Stimulated activated naive B cell treated with anti-CD40 and anti-IgM and Interleukin-4, amounts not matched to agents 10 μg/mL and 1 μg/mL and 100 μg/mL, for 72 hours (primary cell): ENCODE data around the gene FAM20A.

Experiments
- ATAC-seq, 2 donors: fragments of 150-1000 bp; cut with Tn5 transposase; replicated peaks; 2 replicates each; pipeline ENCODE4 v1.10.0; 2021; ENCODE audit warnings: moderate library complexity in 1 of 2
- DNase-seq: peaks from one replicate; pipeline ENCODE4 v3.0.0; 2021
- H3K27ac Mint-ChIP-seq: one replicate; pipeline ENCODE4 v1.8.0; 2022; ENCODE audit warnings: mild to moderate bottlenecking, mixed read lengths
- H3K27me3 Mint-ChIP-seq, 2 donors: one replicate each; pipeline ENCODE4 v1.8.0; 2022; ENCODE audit warnings: mixed read lengths in 2 of 2
- H3K36me3 Mint-ChIP-seq, 2 donors: one replicate each; pipeline ENCODE4 v1.8.0; 2022; ENCODE audit warnings: mixed read lengths in 2 of 2, mild to moderate bottlenecking in 1 of 2
- H3K4me1 Mint-ChIP-seq, 2 donors: one replicate each; pipeline ENCODE4 v1.8.0; 2022; ENCODE audit warnings: mixed read lengths in 2 of 2, mild to moderate bottlenecking in 1 of 2
- H3K4me3 Mint-ChIP-seq, 2 donors: one replicate each; pipeline ENCODE4 v1.8.0; 2022; ENCODE audit warnings: mild to moderate bottlenecking in 2 of 2, mixed read lengths in 2 of 2, moderate library complexity in 1 of 2
- H3K9me3 Mint-ChIP-seq, 2 donors: one replicate each; pipeline ENCODE4 v1.8.0; 2022; ENCODE audit warnings: mixed read lengths in 2 of 2, mild to moderate bottlenecking in 1 of 2

Gene FAM20A

DNA sequence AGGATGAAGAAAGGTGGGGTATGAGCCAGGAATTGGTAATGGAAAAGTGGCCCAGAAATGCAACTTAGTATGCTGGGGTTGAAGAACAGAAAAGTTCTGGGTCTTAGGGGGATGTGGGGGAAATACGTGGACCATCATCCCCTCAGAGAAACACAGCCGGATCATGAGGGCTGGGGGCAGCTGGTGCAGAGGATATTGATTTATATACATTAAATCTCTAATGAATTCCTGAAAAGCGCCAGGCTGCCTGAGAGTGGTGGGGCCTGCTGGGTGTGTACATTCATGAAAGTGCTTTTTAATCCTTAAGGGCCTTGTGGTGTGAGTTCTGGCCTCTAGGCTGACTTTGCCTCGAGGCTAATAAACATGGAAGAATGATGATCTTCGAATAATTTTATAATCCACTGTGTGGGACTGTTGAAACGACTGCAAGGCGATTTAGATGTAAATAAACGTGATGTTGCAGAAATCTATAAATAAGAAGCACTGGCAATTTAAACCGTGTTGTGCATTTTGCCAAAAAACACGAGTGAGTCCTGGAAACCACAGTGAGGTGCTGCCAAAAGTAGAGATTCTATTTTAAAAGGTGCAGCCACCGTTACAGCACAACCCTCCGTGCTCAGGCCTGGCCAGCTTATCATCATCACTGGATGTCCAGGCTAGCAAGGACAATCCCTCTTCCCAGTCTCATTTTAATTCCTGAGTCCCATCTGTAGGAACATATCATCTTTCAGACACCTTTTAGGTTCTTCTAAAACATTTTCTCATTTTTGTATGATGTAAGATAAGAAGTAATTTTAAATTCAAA, 56.9 kb downstream of the FAM20A start:
- Mint-ChIP-seq H3K4me3 (no peak overlapping the region), H3K27ac (no peak overlapping the region), H3K4me1 (peaks cover 4 to 6% of the 10 kb centered on the region in 2 donors)

DNA sequence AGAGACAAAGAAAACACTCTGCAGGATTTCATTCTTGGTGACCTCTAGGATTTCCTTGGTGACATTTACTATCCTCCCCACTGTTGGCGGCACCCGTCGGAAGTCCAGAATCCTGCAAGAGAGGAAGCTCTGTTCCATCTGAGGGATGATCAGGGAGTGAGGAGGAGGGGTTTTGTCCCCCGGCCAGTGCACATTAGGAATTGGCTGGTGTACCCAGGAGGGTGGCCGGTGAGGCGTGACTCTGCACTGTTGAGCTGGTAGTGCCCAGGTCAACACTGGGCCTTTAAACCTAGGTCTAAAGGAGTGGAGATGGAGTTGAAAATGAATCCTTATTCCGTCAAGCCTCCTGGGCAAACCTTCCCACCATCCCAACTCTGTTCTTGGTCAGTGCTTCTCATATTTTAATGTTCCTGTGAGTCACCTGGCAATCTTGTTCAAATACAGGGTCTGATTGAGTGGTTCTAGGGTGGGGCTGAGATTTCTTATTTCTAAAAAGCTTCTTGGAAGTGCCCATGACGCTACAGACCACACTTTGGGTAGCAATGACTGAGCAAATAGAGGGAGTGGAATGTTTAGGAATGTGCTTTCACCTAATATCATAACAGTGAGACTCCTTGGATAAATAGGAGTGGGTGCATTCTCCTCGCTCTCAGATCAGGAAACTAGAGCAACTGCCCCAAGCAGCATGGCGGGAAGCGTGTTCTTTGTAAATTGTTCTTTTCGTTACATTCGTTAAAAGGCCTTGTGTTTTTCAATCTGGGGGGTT, 58.3 kb downstream of the FAM20A start:
- no peak for DNase-seq
- H3K27ac Mint-ChIP-seq: no peak overlapping the region
- no peaks in the 10 kb centered on the region for H3K27me3 Mint-ChIP-seq
- H3K4me3 Mint-ChIP-seq: no peak overlapping the region
- ATAC-seq: no peak
- H3K9me3 Mint-ChIP-seq: peaks cover 2 to 3% of the 10 kb centered on the region in 2 donors
- H3K4me1 Mint-ChIP-seq: peaks cover 7 to 8% of the 10 kb centered on the region in 2 donors
- H3K36me3 Mint-ChIP-seq: peaks cover 45 to 57% of the 10 kb centered on the region in 2 donors

More for the DNA sequence above, 56.9 kb downstream of the FAM20A start:
- Mint-ChIP-seq H3K9me3 (peaks cover 2 to 3% of the 10 kb centered on the region in 2 donors), H3K27me3 (no peaks in the 10 kb centered on the region), H3K36me3 (peaks cover 40 to 55% of the 10 kb centered on the region in 2 donors)
- DNase-seq: no peak
- no peak for ATAC-seq

DNA sequence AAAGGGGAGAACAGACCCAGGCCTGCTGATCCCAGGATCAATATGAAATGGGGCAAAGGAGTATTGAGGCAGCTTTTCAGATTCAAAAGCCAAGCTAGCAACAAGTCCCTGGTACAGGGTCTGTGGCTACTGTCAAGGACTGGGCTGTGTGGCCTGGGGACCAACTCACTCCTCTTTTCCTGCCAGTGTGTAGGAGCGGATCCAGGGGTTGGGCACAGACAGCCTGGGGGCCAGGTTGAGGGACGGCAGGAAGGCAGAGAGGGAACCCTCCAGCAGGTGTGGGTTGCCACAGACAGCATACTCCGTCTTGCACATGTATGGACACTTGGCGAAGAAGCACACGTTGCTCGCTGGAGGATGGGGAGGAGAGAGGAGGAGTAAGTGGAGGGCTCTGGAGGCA, 59.4 kb downstream of the FAM20A start:
- Mint-ChIP-seq H3K9me3 (peaks cover 2 to 3% of the 10 kb centered on the region in 2 donors), H3K36me3 (peaks cover 38 to 49% of the 10 kb centered on the region in 2 donors), H3K4me1 (peaks cover 7 to 8% of the 10 kb centered on the region in 2 donors), H3K27me3 (no peaks in the 10 kb centered on the region), H3K27ac (no peak overlapping the region), H3K4me3 (no peak overlapping the region)
- DNase-seq (no peak), ATAC-seq (no peak)

DNA sequence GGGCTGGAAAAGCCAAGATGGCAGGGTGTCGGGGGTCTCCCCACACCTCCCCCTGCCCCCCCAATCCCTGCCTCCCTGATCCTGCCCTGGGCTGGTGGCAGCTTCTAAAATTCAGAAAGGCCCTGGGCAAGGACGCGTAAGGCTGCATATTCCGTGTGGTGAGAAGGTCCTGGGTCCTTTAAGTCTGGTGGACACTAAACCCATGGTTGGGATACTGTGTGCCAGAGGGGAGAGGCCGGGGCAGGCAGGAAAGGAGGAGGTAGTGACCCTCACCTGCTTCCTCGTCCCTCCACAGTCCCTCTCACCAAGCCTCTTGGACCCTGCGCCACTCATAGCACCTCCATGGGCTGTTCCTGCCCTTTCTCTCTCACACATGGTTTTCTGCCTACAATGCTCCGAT, 60.2 kb downstream of the FAM20A start:
- H3K27ac Mint-ChIP-seq: no peak overlapping the region
- H3K27me3 Mint-ChIP-seq: no peaks in the 10 kb centered on the region
- H3K9me3 Mint-ChIP-seq: no peaks in the 10 kb centered on the region
- no peak for ATAC-seq
- no peak overlapping the region for H3K4me3 Mint-ChIP-seq
- peaks cover 7 to 8% of the 10 kb centered on the region in 2 donors for H3K4me1 Mint-ChIP-seq
- no peak for DNase-seq
- peaks cover 33 to 50% of the 10 kb centered on the region in 2 donors for H3K36me3 Mint-ChIP-seq

DNA sequence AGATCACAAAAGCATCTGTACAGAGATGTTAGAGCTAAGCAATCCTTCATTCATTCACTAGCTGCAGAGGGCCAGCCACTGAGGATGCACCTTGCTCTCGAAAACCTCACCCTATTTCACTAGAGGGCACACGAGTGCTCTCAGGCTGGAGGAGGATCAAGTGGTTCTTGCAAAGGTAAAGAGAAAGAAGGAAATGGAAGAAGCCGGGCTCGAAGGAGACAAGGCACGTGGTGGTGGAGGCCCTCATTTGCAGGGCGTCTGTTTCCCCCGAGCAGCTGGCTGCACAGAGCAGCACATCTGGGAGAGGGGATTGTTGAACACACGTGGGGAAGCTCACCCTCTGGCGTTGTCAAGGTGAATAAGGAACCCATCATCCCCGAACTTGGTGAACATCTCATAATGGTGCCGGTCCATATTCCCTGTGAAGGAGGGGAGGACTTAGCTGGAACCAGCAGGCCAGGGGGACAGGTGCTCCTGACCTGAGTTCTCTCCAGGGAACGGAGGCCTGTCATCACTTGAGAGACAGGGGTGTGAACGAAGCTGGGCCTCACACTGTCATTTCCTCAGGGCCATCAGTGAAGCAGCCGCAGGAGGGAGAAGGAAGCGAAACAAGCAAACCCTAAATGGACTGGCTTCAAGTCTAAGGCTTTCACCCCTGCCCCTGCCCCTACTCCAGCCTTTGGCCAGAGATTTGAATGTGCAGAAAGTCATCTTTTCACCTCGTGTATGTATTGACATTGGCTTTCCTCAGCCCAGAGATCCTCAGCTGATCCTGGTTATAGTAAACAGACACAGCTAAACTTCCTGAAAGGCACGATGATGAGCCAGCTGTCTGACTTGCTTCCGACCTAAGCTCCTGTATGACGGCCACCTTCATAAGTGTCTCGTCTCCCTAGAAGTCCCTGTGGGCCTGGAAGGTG, 61.4 kb downstream of the FAM20A start:
- peak; percentile 48 to 64 for ATAC-seq
- H3K9me3 Mint-ChIP-seq: no peaks in the 10 kb centered on the region
- H3K27ac Mint-ChIP-seq: peak overlapping the region; percentile 59
- peaks cover 41 to 59% of the 10 kb centered on the region in 2 donors for H3K36me3 Mint-ChIP-seq
- no peak overlapping the region for H3K4me3 Mint-ChIP-seq
- no peaks in the 10 kb centered on the region for H3K27me3 Mint-ChIP-seq
- DNase-seq: no peak
- peaks cover 7 to 8% of the 10 kb centered on the region in 2 donors for H3K4me1 Mint-ChIP-seq

DNA sequence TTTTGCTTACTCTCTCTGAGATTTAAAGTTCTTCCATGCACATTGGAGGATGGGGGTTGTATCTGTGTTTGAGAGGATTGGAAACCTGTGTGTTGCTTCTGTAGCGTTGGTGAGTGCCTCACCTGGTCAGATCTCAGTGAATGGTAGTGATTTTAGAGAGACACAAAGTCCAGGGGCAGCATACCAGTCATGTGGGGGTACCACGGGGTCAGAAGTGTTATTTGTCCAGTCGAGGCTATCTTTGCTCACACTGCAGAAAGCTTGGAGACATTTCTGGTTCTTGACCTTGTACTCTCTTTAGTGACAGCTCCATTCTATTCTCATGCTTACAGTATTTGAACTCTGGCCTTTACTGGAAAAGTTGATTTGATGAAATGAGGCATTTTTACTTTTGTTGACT, 65.2 kb downstream of the FAM20A start:
- H3K36me3 Mint-ChIP-seq: peaks cover 39 to 50% of the 10 kb centered on the region in 2 donors
- no peak for ATAC-seq

DNA sequence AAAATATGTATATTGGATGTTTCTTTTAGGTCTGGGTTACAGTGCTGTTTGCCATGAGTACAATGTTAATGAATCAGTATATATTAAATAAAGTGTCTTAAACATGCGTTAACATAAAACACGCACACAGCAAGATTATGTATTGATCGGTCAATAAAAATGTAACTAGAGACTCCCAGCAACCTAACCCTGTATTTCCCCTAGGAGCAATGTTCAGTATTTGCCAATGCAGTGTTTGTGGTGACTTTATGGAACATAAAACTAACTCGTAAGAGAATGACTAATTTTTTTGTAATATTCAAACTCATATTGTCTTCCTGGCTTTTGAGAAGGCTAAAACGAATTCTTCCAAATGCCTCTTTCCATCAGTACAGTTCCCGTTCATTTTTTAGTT, 66.5 kb downstream of the FAM20A start:
- H3K27ac Mint-ChIP-seq: no peak overlapping the region
- no peaks in the 10 kb centered on the region for H3K27me3 Mint-ChIP-seq
- H3K4me1 Mint-ChIP-seq: peaks cover 5 to 7% of the 10 kb centered on the region in 2 donors
- H3K4me3 Mint-ChIP-seq: no peak overlapping the region
- H3K36me3 Mint-ChIP-seq: peaks cover 42 to 49% of the 10 kb centered on the region in 2 donors
- ATAC-seq (no peak), DNase-seq (no peak)
- H3K9me3 Mint-ChIP-seq: no peaks in the 10 kb centered on the region

More for the DNA sequence above, 65.2 kb downstream of the FAM20A start:
- Mint-ChIP-seq H3K9me3 (no peaks in the 10 kb centered on the region), H3K27me3 (no peaks in the 10 kb centered on the region), H3K27ac (no peak overlapping the region), H3K4me1 (peaks cover 8% of the 10 kb centered on the region in 2 donors), H3K4me3 (no peak overlapping the region)
- DNase-seq: no peak

DNA sequence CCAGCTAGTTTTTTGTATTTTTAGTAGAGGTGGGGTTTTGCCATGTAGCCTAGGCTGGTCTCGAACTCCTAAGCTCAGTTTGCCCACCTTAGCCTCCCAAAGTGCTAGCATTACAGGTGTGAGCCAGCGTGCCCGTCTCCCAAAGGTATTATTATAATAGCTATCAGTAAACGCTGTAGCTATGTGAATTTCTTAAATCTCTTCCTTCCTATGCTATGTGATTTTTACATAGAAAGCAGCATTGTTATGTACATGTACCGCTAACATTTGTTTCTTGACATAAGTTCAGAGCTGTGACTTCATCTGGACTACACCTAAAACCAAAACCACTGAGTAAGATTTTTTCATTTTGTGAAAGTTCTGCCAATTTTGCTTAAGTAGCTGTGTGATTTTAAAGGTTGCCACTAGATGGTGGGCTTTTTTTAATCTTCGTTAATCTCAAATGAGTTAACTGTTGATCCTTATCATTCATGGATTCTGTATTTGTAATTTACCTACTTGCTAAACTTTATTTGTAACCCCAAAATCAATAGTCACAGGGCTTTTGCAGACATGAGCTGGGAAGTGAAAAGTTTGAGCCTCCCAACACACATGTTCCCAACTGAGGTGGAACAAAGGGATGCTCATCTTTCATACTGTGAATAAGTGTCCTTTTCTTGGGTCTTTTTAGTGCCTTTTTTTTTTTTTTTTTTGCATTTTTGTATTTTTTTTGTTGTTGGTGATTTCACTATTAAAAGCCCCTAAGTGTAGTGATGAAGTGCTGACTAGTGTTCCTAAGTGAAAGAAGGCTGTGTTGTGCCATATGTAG, 67.1 kb downstream of the FAM20A start:
- Mint-ChIP-seq H3K27ac (no peak overlapping the region), H3K4me3 (no peak overlapping the region), H3K27me3 (no peaks in the 10 kb centered on the region), H3K36me3 (peaks cover 36 to 45% of the 10 kb centered on the region in 2 donors), H3K9me3 (no peaks in the 10 kb centered on the region), H3K4me1 (peaks cover 0 to 2% of the 10 kb centered on the region in 2 donors)
- ATAC-seq: no peak
- DNase-seq: no peak

DNA sequence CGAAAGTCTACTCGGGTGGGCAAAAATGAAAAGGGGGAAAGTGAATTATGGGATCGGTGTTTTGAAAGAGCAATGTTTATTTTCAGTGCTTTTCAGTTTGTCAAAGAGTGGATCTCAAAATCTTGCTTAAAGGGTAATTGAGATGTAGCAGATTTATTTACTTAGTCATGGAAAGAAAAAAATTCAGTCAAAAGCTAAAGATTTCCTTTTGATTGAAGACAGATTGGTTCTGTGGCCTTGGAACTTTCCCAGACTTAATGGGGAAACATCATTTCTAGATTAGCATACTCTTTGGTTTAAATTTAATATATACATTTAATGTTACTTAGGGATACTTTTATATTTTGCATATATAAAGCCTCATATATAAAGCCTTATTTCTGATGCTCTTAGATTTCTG, 68.3 kb downstream of the FAM20A start:
- no peak for ATAC-seq
- peaks cover 41 to 53% of the 10 kb centered on the region in 2 donors for H3K36me3 Mint-ChIP-seq
- no peak for DNase-seq
- H3K4me1 Mint-ChIP-seq: peaks cover 0 to 1% of the 10 kb centered on the region in 2 donors
- no peak overlapping the region for H3K4me3 Mint-ChIP-seq
- no peaks in the 10 kb centered on the region for H3K9me3 Mint-ChIP-seq
- H3K27ac Mint-ChIP-seq: no peak overlapping the region
- H3K27me3 Mint-ChIP-seq: no peaks in the 10 kb centered on the region

DNA sequence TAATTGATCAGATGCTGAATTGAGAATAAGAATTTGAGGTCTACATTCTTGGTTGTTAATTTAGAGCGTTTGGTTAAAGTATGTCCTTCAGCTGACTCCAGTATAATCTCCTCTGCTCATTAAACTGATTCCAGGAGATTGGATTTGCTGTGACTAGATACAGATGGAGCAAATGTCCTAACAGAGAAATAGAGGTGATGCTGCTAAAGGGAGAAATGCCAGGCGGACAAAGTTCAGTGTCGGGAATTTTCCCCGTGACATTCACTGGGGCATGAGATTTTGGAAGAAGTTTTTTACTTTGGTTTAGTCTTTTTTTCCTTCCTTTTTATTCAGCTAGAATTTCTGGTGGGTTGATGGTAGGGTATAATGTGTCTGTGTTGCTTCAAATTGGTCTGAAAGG, 69.9 kb downstream of the FAM20A start:
- no peak for ATAC-seq
- H3K9me3 Mint-ChIP-seq: no peaks in the 10 kb centered on the region
- H3K4me3 Mint-ChIP-seq: no peak overlapping the region
- DNase-seq: no peak
- no peaks in the 10 kb centered on the region for H3K27me3 Mint-ChIP-seq
- peaks cover 50 to 63% of the 10 kb centered on the region in 2 donors for H3K36me3 Mint-ChIP-seq
- H3K4me1 Mint-ChIP-seq: peaks cover 0 to 1% of the 10 kb centered on the region in 2 donors
- H3K27ac Mint-ChIP-seq: no peak overlapping the region

DNA sequence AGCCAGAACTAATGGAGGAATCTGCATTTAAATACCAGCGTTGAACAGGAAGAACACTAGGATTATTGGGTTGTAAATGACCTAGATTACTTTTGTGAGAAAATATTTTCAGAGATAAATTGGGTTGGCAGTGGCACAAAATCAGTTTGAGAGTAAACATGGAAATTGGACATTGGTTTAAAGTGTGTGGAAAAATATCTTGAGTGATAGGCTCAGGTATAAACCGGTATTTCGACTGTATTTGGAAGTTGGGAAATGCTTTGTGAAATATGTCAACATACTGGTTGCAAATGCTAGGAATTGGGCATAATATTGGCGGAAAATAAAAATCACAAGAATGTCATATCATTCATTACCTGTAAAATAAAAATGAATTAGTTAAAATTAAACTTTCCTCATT, 73.9 kb downstream of the FAM20A start:
- H3K27me3 Mint-ChIP-seq: no peaks in the 10 kb centered on the region
- no peak overlapping the region for H3K4me3 Mint-ChIP-seq
- H3K36me3 Mint-ChIP-seq: peaks cover 47 to 60% of the 10 kb centered on the region in 2 donors
- ATAC-seq (no peak), DNase-seq (no peak)
- H3K27ac Mint-ChIP-seq: no peak overlapping the region
- H3K9me3 Mint-ChIP-seq: no peaks in the 10 kb centered on the region
- H3K4me1 Mint-ChIP-seq: peaks cover 0 to 6% of the 10 kb centered on the region in 2 donors

DNA sequence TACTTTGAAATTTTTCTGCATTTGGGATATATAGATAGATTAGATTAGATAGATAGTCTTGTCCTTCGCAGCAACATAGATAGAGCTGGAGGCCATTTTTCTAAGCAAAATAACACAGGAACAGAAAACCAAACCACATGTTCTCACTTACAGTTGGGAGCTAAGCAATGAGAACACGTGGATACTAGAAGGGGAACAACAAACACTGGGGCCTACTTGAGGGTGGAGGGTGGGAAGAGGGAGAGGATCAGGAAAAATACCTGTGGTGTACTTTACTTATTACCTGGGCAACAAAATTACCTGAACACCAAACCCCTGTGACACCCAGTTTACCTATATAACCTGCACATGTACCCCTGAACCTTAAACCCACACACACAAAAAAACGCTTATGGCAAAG, 74.6 kb downstream of the FAM20A start:
- no peak for DNase-seq
- H3K36me3 Mint-ChIP-seq: peaks cover 47 to 64% of the 10 kb centered on the region in 2 donors
- no peak overlapping the region for H3K4me3 Mint-ChIP-seq
- ATAC-seq: no peak
- peaks cover 0 to 6% of the 10 kb centered on the region in 2 donors for H3K4me1 Mint-ChIP-seq
- H3K27ac Mint-ChIP-seq: no peak overlapping the region
- H3K9me3 Mint-ChIP-seq: no peaks in the 10 kb centered on the region
- H3K27me3 Mint-ChIP-seq: no peaks in the 10 kb centered on the region

DNA sequence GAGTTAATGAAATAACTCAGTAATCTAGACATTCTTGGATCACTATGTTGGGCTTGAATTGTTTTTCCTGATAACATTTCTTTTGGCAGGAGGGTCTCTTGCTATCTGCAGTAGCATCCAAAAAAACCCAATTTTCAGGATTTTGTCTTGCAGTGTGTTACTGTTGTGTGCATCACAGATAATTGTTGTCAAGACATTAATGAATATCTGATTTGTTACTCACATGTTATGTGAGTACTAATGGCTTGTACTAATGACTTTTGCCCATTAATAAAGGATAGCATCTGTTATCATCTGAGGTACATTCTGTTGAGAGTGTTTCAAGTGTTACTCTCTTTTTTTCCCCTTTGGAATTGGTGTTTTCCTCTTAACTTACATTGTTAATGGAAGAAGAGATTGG, 78.9 kb downstream of the FAM20A start:
- H3K27ac Mint-ChIP-seq: peak overlapping the region; percentile 20

More for the DNA sequence above, 78.9 kb downstream of the FAM20A start:
- Mint-ChIP-seq H3K9me3 (peaks cover 0 to 3% of the 10 kb centered on the region in 2 donors), H3K4me3 (no peak overlapping the region), H3K36me3 (peaks cover 40 to 61% of the 10 kb centered on the region in 2 donors), H3K4me1 (peaks cover 9 to 28% of the 10 kb centered on the region in 2 donors), H3K27me3 (no peaks in the 10 kb centered on the region)
- DNase-seq: no peak
- ATAC-seq: no peak
